ENCODE measurements around the gene SLC22A16. TPM values are rescaled to one million over a fixed set of nuclear protein-coding genes. Genes with fewer than 3 reads are reported as not detected.

SLC22A16 gene
- total and polyA plus RNA-seq, 9 donors = 0.15 to 3.6 (median 0.42) TPM; not detected in 3

DNA sequence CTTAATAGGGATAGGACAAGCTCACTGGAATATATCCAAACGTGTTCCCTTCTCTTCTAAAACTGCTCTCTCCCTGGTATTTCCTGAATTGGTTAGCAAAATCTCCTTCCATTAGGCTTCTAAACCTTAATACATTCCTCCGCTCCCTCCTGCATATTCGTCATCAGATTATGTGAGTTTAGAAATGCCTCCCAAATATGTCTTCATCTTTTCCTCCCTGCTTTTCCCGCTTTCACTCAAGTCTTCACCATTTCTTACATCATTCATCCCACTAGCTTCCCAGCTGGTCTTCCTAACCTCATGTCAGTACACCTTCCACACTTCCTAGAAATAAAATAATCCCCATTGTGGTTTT, 26.9 kb downstream of the SLC22A16 start:
- Histone ChIP-seq H3K27me3 (no peaks in the 10 kb centered on the region), H3K36me3 (no peaks in the 10 kb centered on the region), H3K4me1 (ENCODE audit: insufficient read depth) (no peaks in the 10 kb centered on the region), H3K9me3 (no peaks in the 10 kb centered on the region), H3K4me3 (no peak overlapping the region), H3K27ac (no peak overlapping the region)
- WGBS, 3 donors = 39 to 50% (median 46%) methylated on average over 4 of the region's 4 CpGs
- TF ChIP-seq POLR2A (IDR thresholded peaks at IDR 0.05) (no peak), CTCF (IDR thresholded peaks at IDR 0.05) (no peak), EP300 (IDR thresholded peaks at IDR 0.05) (no peak)
- DNase-seq = no peak
- intact Hi-C loops (cut with DNase I) = no loop called here

DNA sequence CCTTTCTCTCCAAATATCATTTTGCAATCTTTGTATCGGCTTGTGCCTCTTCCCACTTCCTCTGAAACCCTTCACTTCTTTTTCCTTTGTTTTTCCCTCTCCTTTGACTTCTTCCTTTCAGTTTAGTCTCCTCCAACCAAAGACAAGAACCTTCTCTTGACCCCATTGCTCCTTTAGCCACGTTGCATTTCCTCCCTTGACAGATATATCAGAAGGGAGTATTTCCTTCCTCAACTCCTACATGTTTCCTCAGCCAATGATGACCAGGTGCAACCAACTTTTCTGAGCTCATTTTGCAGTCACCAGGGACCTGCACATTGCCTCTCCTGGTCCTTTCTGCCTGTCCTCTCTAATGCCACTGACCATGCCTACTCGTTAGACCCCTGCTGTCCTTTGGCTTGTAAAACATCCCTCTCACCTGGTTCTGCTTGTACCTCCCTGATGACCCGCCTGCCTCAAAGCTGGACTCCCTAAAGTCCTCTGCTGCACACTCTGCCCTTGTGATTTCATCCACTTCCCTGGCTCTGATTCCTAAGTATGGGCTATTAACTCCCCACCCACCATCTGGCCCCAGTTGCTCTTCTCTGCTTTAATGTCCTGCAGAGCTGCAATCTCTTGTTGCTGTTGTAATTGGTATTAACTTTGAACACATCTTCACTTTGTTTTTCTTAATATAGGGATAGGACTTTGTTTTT, 27.4 kb downstream of the SLC22A16 start:
- no peaks in the 10 kb centered on the region for H3K36me3 ChIP-seq
- intact Hi-C loops (cut with DNase I) = no loop called here
- H3K4me1 ChIP-seq (ENCODE audit: insufficient read depth) = no peaks in the 10 kb centered on the region
- WGBS, 3 donors = 31 to 38% (median 32%) methylated on average over 4 of the region's 4 CpGs
- no peaks in the 10 kb centered on the region for H3K9me3 ChIP-seq
- TF ChIP-seq EP300 (IDR thresholded peaks at IDR 0.05) (no peak), CTCF (IDR thresholded peaks at IDR 0.05) (no peak), POLR2A (IDR thresholded peaks at IDR 0.05) (no peak)
- no peak overlapping the region for H3K27ac ChIP-seq
- H3K27me3 ChIP-seq = no peaks in the 10 kb centered on the region
- DNase-seq = no peak
- H3K4me3 ChIP-seq = no peak overlapping the region

GRCh38 chr6:110447761-110448160, 28.7 kb downstream of the SLC22A16 start:
- WGBS, 3 donors = 93 to 94% (median 93%) methylated on average over 3 of the region's 3 CpGs
- Histone ChIP-seq H3K4me1 (ENCODE audit: insufficient read depth) (no peaks in the 10 kb centered on the region), H3K4me3 (no peak overlapping the region), H3K36me3 (no peaks in the 10 kb centered on the region), H3K27ac (no peak overlapping the region), H3K9me3 (no peaks in the 10 kb centered on the region), H3K27me3 (no peaks in the 10 kb centered on the region)
- TF ChIP-seq EP300 (IDR thresholded peaks at IDR 0.05) = no peak
- no peak for TF ChIP-seq POLR2A (IDR thresholded peaks at IDR 0.05)
- TF ChIP-seq CTCF (IDR thresholded peaks at IDR 0.05) = no peak
- no peak for DNase-seq
- intact Hi-C loops (cut with DNase I) = no loop called here

- H3K4me1 ChIP-seq (ENCODE audit: insufficient read depth) = no peaks in the 10 kb centered on the region
- no peaks in the 10 kb centered on the region for H3K9me3 ChIP-seq
- H3K36me3 ChIP-seq = no peaks in the 10 kb centered on the region
- no peaks in the 10 kb centered on the region for H3K27me3 ChIP-seq
- intact Hi-C loops (cut with DNase I) = no loop called here
- DNase-seq = no peak
- no peak for TF ChIP-seq EP300 (IDR thresholded peaks at IDR 0.05)
- H3K27ac ChIP-seq = no peak overlapping the region
- WGBS, 3 donors = 80 to 82% (median 82%) methylated on average over 4 of the region's 4 CpGs
- H3K4me3 ChIP-seq = no peak overlapping the region
Observed at GRCh38 chr6:110446405-110446804, 30.0 kb downstream of the SLC22A16 start.

DNA sequence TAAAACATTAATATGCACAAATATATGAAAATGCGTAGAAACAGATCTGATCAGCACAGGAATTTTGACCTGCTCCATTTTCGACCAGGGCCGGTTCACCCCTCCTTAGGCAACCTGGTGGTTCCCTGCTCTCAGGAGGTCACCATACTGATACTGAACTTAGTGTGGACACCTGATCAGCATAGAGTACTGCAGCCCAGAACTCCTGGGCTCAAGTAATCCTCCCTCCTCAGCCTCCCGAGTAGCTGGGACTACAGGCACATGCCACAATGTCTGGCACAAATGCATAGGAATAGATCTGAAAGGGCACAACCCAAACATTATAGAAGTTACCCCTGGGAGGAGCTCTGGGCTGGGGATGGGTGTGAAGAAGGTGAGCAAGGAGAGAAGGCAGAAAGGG, 36.4 kb downstream of the SLC22A16 start:
- TF ChIP-seq POLR2A (IDR thresholded peaks at IDR 0.05) (no peak), EP300 (IDR thresholded peaks at IDR 0.05) (no peak), CTCF (IDR thresholded peaks at IDR 0.05) (no peak)
- no peak for DNase-seq
- Histone ChIP-seq H3K27me3 (no peaks in the 10 kb centered on the region), H3K4me3 (no peak overlapping the region), H3K4me1 (ENCODE audit: insufficient read depth) (no peaks in the 10 kb centered on the region), H3K36me3 (no peaks in the 10 kb centered on the region), H3K27ac (no peak overlapping the region), H3K9me3 (no peaks in the 10 kb centered on the region)
- intact Hi-C loops (cut with DNase I) = no loop called here
- 85 to 90% (median 87%) methylated on average over 4 of the region's 4 CpGs for WGBS, 3 donors
